HG02885 (cell line): ENCODE measurements around the gene THBS2.

ENCODE experiments used
- ATAC-seq: cut with Tn5 transposase; IDR thresholded peaks from one replicate; pipeline ENCODE4 v1.9.1; 2021; ENCODE audit warnings: mild to moderate bottlenecking; ENCODE audit not compliant: unreplicated experiment, poor library complexity

Gene THBS2

DNA sequence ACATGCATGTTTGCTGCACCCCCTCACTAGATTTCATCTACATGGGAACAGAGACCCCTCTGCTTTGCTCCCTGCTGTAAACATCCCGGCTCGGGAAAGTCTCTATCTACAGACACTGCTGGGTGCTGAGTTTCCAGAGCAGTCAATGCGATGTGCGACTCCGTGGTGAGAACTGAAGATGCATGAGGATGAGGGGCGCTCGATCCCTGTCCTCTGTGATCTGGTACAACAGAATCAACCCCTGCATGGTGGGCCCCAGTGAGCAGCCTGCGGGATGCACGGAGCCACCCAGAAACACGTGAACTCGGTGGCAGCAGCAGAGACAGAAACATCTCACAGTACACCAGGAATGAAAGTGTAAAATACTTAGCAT, 83.1 kb downstream of the THBS2 start:
- no peak for ATAC-seq

DNA sequence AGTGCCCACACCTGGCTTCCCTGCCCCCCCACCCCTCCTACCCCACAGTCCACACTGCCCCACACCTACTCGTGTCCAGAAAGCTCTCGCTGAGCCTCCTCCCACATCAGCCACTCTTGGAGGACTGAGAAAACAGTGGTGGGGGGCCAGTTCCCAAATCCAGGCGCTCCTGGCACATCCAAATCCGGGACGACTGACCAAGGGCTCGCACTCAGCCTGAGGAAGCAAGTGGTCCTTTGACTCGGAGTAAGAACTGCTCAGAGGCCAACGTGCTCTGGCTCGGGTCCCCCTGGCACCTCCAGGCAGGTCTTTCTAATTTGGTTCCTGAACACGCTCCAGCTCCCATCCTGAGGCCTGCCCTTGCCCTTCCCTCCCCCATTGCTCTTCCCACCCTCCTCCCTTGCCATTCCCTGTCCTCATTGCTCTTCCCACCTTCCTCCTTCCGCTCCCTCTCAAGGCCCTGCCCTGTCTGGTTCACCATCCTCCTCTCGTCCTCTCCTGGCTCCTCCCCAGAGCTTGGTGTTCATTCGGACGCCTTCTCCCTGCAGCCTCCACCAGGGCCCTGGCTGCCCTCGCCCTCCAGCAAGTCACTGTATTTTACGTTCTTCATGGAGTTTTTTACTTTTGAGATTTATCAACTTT, 83.6 kb downstream of the THBS2 start:
- ATAC-seq = no peak

DNA sequence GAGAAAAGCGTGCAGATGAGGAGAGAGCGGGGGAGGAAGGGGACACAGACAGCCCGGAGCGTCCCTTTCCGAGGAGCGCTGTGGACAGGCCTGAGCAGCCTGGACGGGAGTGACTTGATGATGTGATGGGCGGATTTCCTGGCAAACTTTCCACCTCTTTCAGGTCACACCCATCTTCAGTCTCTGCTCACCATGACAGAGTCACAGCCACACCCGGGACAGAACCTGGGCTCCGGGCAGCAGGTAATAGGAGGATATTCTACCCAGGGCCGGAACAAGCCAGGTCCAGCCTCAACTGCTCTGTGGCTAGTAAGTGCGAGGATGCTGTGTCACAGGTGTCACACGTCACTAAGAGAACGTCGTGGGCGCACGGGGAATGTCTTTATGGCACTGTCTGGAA, 84.3 kb downstream of the THBS2 start:
- no peak for ATAC-seq

- ATAC-seq = no peak
Observed at GRCh38 chr6:169168706-169169105, 84.9 kb downstream of the THBS2 start.

GRCh38 chr6:169168302-169168630, 85.4 kb downstream of the THBS2 start:
- no peak for ATAC-seq

DNA sequence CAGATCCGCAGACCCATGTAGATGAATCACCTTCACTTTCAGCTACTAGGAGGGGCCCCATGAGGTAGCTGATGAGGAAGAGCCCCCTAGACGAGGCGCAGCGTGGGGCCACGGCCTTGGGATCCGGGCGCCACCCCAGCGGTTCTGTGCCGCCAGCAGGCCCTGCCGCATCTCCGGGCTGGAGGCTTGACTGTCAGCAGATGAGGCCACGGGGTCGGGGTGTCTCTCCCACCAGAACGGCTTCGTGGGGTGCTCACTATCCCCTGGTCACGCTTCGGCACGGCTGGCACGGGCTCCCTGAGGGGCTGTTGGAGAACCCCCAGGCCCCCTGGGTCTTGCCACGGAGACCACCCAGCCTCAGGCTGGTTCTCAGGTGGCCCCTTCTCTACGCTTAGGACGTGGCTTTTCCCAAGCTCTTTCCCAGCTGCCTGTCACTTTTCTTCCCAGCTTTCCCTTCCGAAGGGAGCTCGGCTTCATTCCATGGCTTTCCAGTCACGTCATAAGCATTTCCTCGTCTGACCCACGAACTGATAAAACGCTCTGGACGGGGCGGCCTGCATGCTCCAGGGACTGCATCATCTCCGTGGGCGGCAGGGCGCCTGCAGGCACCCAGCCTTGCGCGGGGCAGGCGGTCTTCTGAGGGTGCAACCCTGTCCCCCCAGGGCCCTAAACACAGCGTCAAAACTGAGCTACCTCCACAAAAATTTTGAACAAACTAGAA, 85.9 kb downstream of the THBS2 start:
- ATAC-seq = no peak

DNA sequence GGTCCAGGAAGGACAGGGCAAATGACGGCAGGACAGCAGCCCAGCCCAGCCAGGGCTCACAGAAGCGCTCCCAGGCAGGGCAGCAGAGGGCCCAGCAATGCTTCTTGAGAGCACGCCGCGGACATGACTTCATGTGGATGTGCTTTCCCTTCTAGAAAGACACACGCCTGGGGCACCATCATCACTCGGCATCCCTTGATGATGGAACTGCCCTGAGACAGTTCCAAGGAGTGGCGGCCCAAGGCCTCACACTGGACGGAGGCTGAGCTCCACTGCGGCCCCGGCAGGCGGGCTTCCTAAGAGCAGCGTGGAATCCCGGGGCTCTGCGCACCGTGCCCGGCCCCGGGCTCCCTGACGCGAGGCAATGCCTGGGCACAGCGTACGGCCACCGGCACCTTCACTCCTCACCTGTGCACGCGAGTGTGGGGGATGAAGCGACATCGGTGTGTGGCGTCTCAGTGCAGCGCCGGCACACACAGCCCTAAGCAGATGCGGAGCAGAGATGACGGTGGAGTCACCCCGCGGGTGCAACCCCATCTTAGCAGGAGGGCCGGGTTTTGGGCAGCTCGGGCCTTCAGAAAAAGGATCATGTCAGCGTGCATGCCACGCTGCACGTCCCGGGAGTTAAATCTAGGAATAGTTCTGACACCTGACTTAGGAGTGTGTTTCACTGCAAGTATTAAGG, 86.6 kb downstream of the THBS2 start:
- no peak for ATAC-seq
